ENCODE data around the gene LRRK2.

- no peak for TF ChIP-seq CTCF (IDR thresholded peaks at IDR 0.05)
- no peak for TF ChIP-seq POLR2A (IDR thresholded peaks at IDR 0.05)
These were observed 105.4 kb downstream of the LRRK2 start for GRCh38 chr12:40330180-40330579.

Data from vagina (tissue), 2 donors.